Measurements from ENCODE around the gene PRSS33. TPM values are rescaled to one million over a fixed set of nuclear protein-coding genes. Genes with fewer than 3 reads are reported as not detected.

PRSS33 gene
- total and polyA plus RNA-seq, 12 donors, result 0.60 TPM; not detected in 11

GRCh38 chr16:2783581-2784357 lies 3.6 kb downstream of the PRSS33 start:
- peaks cover 7 to 52% (median 43%) of the 10 kb centered on the region in 7 donors for H3K27me3 ChIP-seq
- peaks cover under 1 to 14% (median 10%) of the 10 kb centered on the region in 9 donors for H3K4me1 ChIP-seq
- H3K36me3 ChIP-seq, result no peaks in the 10 kb centered on the region
- no peak for TF ChIP-seq CTCF (IDR thresholded peaks at IDR 0.05)
- intact Hi-C loops (cut with DNase I), result no loop called here
- ATAC-seq (no peak), DNase-seq (no peak)
- H3K9me3 ChIP-seq, result no peaks in the 10 kb centered on the region
- WGBS, 2 donors, result 85 to 86% methylated on average over 15 of the region's 15 CpGs
- H3K27ac ChIP-seq, result no peak overlapping the region
- no peak overlapping the region for H3K4me3 ChIP-seq

- Histone ChIP-seq H3K27ac (no peak overlapping the region), H3K4me3 (no peak overlapping the region), H3K4me1 (peaks cover 7 to 22% (median 17%) of the 10 kb centered on the region in 9 donors), H3K36me3 (no peaks in the 10 kb centered on the region), H3K27me3 (peaks cover 7 to 42% (median 33%) of the 10 kb centered on the region in 7 donors), H3K9me3 (no peaks in the 10 kb centered on the region)
- DNase-seq (no peak), ATAC-seq (no peak)
- 67 to 71% methylated on average over 20 of the region's 20 CpGs for WGBS, 2 donors
- intact Hi-C loops (cut with DNase I), result no loop called here
- no peak for TF ChIP-seq CTCF (IDR thresholded peaks at IDR 0.05)
Observed at GRCh38 chr16:2782583-2783351, 4.6 kb downstream of the PRSS33 start.

GRCh38 chr16:2779978-2780898 lies 7.1 kb downstream of the PRSS33 start:
- Histone ChIP-seq H3K4me1 (peaks cover 9 to 30% (median 26%) of the 10 kb centered on the region in 9 donors), H3K27ac (no peak overlapping the region), H3K36me3 (peaks cover 0 to 3% (median 0%) of the 10 kb centered on the region in 9 donors), H3K4me3 (no peak overlapping the region), H3K9me3 (no peaks in the 10 kb centered on the region), H3K27me3 (peaks cover 3 to 23% (median 12%) of the 10 kb centered on the region in 7 donors)
- WGBS, 2 donors, result 64 to 65% methylated on average over 17 of the region's 17 CpGs
- no peak for DNase-seq
- ATAC-seq, result no peak
- intact Hi-C loops (cut with DNase I), result loop anchor here in 1 of 10 donors (10.0 kb wide), 1 partner anchor 85 kb away; no protein-coding TSS in a partner anchor
- TF ChIP-seq CTCF (IDR thresholded peaks at IDR 0.05), result no peak

Measured in heart right ventricle (tissue), 16 donors.